Psoas muscle (tissue), 8 donors: Measurements from ENCODE around the gene MYO1B. TPM values are rescaled to one million over a fixed set of nuclear protein-coding genes. Genes with fewer than 3 reads are reported as not detected.
A peak's percentile ranks its signal among the peaks of the same experiment; 100 is the strongest.

Experiments used
- ATAC-seq, 4 donors: fragments of 200-7000 bp; cut with Tn5 transposase; one replicate each; pipeline ENCODE4 v1.9.1; 2020; ENCODE audit warnings: moderate library complexity in 3 of 4, mild to moderate bottlenecking in 2 of 4
- DNase-seq, 2 donors: peaks; one replicate each; pipeline ENCODE4 v3.0.0-alpha.2; 2020
- H3K27ac ChIP-seq: fragments of 200-600 bp; one replicate; pipeline ENCODE4 v1.8.0; 2022
- H3K27me3 ChIP-seq, 3 donors: fragments of 200-600 bp in 1 of 3; one replicate each; pipeline versions ENCODE4 v1.6.1 to v1.8.0; 2013 to 2022; ENCODE audit warnings: low read length in 2 of 3, mild to moderate bottlenecking in 2 of 3, moderate library complexity in 1 of 3; ENCODE audit not compliant: insufficient read depth in 3 of 3
- H3K36me3 ChIP-seq, 2 donors: fragments of 200-600 bp in 1 of 2; one replicate each; pipeline versions ENCODE4 v1.6.1 to v1.8.0; 2013 to 2022; ENCODE audit warnings: low read depth in 1 of 2, mild to moderate bottlenecking in 1 of 2, moderate library complexity in 1 of 2; ENCODE audit not compliant: insufficient read depth in 1 of 2
- H3K4me1 ChIP-seq: fragments of 200-600 bp; one replicate; pipeline ENCODE4 v1.8.0; 2022
- H3K4me3 ChIP-seq: fragments of 200-600 bp; one replicate; pipeline ENCODE4 v1.8.0; 2022; ENCODE audit warnings: mild to moderate bottlenecking
- H3K9me3 ChIP-seq: fragments of 200-600 bp; one replicate; pipeline ENCODE4 v1.8.0; 2022
- CTCF ChIP-seq: fragments of 200-600 bp; IDR thresholded peaks from one replicate; pipeline ENCODE4 v1.8.0; 2022; ENCODE audit warnings: antibody characterized with exemption
- WGBS, 3 donors: extraction: QIAGEN DNeasy Blood & Tissue Kit; methylation state at CpG; one replicate each; pipeline versions ENCODE4 v1.1.6 to v1.1.7; 2013; 5-methylcytosine and 5-hydroxymethylcytosine counted together
- intact Hi-C, 2 donors: fragments of 100-400 bp; cut with DNase I; formaldehyde crosslinking; loops; one replicate each; pipeline versions ENCODE4 v1.11.0 to v1.14.2; 2022
- polyA plus RNA-seq, 3 donors: library from polyadenylated mRNA; stranded (reverse); fragments of 200-250 nt; gene quantifications; one replicate each; pipeline ENCODE4 v1.2.3, GENCODE V29; 2013
- total RNA-seq, 4 donors: library from RNA; stranded (reverse); fragmentation: NEBNext Ultra II Directional in 2 of 4; extraction: Animal tissue kit (Norgen Biotek cat#: 25700) in 2 of 4; gene quantifications; one replicate each; pipeline versions ENCODE4 v1.2.1 to v1.2.4, GENCODE V29; 2021 to 2023
- donor health status: healthy with polysubstance abuse.
- donor health status: DM: no; HTN: no; CAD: no; lungs with moderate emphysema.
- donor health status: Bipolar disorder and iron deficiency.
- donor health status: healthy.
- donor health status: DM: yes; HTN: yes; CAD: no.
- donor health status: DM: no; HTN: no; CAD: no.
- donor health status: DM: no; HTN: no; CAD: no.
- donor health status: DM: yes; HTN: yes; CAD: no.

The MYO1B gene
- total and polyA plus RNA-seq, 7 donors = 4.4 to 14.1 (median 7.9) TPM

GRCh38 chr2:191441496-191442214, 196.5 kb downstream of the MYO1B start:
- no peak overlapping the region for H3K4me3 ChIP-seq
- WGBS, 3 donors = 22 to 33% (median 26%) methylated on average over 14 of the region's 14 CpGs
- peak in 1 of 2 donors; percentile 55 for DNase-seq
- no peaks in the 10 kb centered on the region for H3K36me3 ChIP-seq
- peaks cover 2 to 9% (median 3%) of the 10 kb centered on the region in 3 donors for H3K27me3 ChIP-seq
- ATAC-seq = peak in 1 of 4 donors; percentile 27
- intact Hi-C loops = no loop called here
- no peak for TF ChIP-seq CTCF
- H3K9me3 ChIP-seq = no peaks in the 10 kb centered on the region
- H3K27ac ChIP-seq = no peak overlapping the region
- no peaks in the 10 kb centered on the region for H3K4me1 ChIP-seq

DNA sequence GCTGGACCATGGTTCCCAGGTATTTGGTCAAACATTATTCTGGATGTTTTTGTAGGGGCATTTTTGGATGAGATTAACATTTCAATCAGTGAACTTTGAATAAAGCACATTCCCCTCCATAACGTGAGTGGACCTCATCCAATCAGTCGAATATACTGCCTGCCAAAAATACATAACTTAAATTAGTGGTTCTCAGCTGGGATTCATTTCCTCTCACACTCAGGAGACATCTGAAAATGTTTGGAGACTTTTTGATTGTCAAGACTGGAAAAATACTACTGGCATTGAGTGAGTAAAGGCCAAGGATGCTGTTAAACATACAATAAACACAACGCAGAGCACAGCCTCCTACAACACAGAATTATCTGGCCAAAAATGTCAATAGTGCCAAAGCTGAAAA, 198.2 kb downstream of the MYO1B start:
- no peaks in the 10 kb centered on the region for H3K9me3 ChIP-seq
- WGBS, 3 donors = 27 to 39% (median 39%) methylated on average over 3 of the region's 3 CpGs
- no peaks in the 10 kb centered on the region for H3K4me1 ChIP-seq
- intact Hi-C loops = no loop called here
- no peak for DNase-seq
- no peak for TF ChIP-seq CTCF
- peaks cover 0 to 4% (median 3%) of the 10 kb centered on the region in 3 donors for H3K27me3 ChIP-seq
- no peak overlapping the region for H3K27ac ChIP-seq
- H3K4me3 ChIP-seq = no peak overlapping the region
- H3K36me3 ChIP-seq = no peaks in the 10 kb centered on the region
- ATAC-seq = no peak

GRCh38 chr2:191446910-191447309, 201.7 kb downstream of the MYO1B start:
- Histone ChIP-seq H3K36me3 (no peaks in the 10 kb centered on the region), H3K27me3 (peaks cover 0 to 3% (median 0%) of the 10 kb centered on the region in 3 donors), H3K4me1 (no peaks in the 10 kb centered on the region), H3K4me3 (no peak overlapping the region), H3K27ac (no peak overlapping the region), H3K9me3 (no peaks in the 10 kb centered on the region)
- no peak for TF ChIP-seq CTCF
- ATAC-seq = no peak
- WGBS, 3 donors = 79 to 81% (median 80%) methylated on average over 2 of the region's 2 CpGs
- intact Hi-C loops = no loop called here
- no peak for DNase-seq

DNA sequence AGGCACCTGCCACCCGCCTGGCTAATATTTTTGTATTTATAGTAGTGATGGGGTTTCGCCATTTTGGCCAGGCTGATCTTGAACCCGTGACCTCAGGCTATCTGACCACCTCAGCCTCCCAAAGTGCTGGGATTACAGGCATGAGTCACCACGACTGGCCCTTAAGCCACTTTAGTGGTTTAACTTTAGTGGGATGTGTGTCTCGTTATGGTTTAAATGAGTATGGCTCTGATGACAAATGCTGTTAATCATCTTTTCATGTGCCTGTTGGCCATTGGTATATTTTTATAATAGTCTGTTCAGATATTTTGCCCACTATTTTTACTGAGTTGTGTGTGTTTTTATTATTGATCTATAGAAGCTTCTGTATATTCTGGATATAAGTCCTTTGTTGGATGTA, 205.9 kb downstream of the MYO1B start:
- TF ChIP-seq CTCF = no peak
- Histone ChIP-seq H3K36me3 (no peaks in the 10 kb centered on the region), H3K27ac (no peak overlapping the region)

DNA sequence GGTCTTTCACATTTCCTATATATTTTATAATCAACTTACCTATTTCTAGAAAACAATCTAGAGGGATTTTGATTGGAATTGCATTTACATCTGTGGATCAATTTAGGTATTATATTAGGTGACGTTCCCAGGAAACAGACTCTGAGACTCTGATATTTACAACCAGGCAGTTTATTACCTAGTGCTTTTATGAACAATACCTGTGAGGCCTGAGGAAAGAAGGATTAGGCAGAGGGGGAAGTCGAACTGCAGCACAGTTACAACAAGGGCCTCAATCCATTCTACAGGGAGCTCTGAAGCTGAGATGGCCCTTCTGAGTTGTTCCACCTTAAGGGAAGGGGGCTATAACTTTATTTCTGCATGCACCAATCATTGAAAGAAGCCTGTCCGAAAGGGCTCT, 206.9 kb downstream of the MYO1B start:
- H3K27ac ChIP-seq = no peak overlapping the region
- TF ChIP-seq CTCF = no peak
- no peaks in the 10 kb centered on the region for H3K36me3 ChIP-seq
- H3K4me1 ChIP-seq = no peaks in the 10 kb centered on the region
- no peak overlapping the region for H3K4me3 ChIP-seq
- H3K27me3 ChIP-seq = no peaks in the 10 kb centered on the region
- no peak for DNase-seq
- WGBS, 3 donors = 73 to 85% (median 76%) methylated on average over 3 of the region's 3 CpGs
- H3K9me3 ChIP-seq = no peaks in the 10 kb centered on the region
- intact Hi-C loops = no loop called here
- ATAC-seq = no peak

More for the DNA sequence above, 205.9 kb downstream of the MYO1B start:
- H3K9me3 ChIP-seq = no peaks in the 10 kb centered on the region
- H3K4me3 ChIP-seq = no peak overlapping the region
- DNase-seq (no peak), ATAC-seq (no peak)
- no peaks in the 10 kb centered on the region for H3K4me1 ChIP-seq
- no peaks in the 10 kb centered on the region for H3K27me3 ChIP-seq
- intact Hi-C loops = no loop called here
- 74 to 83% (median 78%) methylated on average over 5 of the region's 5 CpGs for WGBS, 3 donors
